GM21529 (cell line): Measurements from ENCODE around the gene XNDC1N.

Source experiments
- ATAC-seq: cut with Tn5 transposase; IDR thresholded peaks from one replicate; pipeline ENCODE4 v1.9.1; 2021; ENCODE audit not compliant: unreplicated experiment

The XNDC1N gene

GRCh38 chr11:71927820-71928736, at the start of gene XNDC1N:
TSS of gene XNDC1N (minus strand) at chr11:71928594. CDS start at chr11:71923353, 5,241 bp downstream.
- ATAC-seq, result peak; percentile 66

GRCh38 chr11:71977743-71978418, 49.5 kb upstream of the XNDC1N start:
- no peak for ATAC-seq

- ATAC-seq, result no peak
Observed at GRCh38 chr11:71977090-71977489, 48.7 kb upstream of the XNDC1N start.

GRCh38 chr11:71976551-71976950, 48.2 kb upstream of the XNDC1N start:
- ATAC-seq, result no peak

- ATAC-seq, result no peak
Observed at GRCh38 chr11:71971680-71972079, 43.3 kb upstream of the XNDC1N start.

GRCh38 chr11:71964641-71965040, 36.2 kb upstream of the XNDC1N start:
- no peak for ATAC-seq

GRCh38 chr11:71963468-71963867, 35.1 kb upstream of the XNDC1N start:
- no peak for ATAC-seq

GRCh38 chr11:71962428-71963038, 34.1 kb upstream of the XNDC1N start:
- peak; percentile 75 for ATAC-seq

GRCh38 chr11:71955898-71956456, 27.6 kb upstream of the XNDC1N start:
- ATAC-seq, result no peak

GRCh38 chr11:71951741-71952310, 23.4 kb upstream of the XNDC1N start:
- ATAC-seq, result no peak

GRCh38 chr11:71949034-71949433, 20.6 kb upstream of the XNDC1N start:
- no peak for ATAC-seq

- ATAC-seq, result no peak
Observed at GRCh38 chr11:71948314-71949027, 20.1 kb upstream of the XNDC1N start.

- ATAC-seq, result no peak
Observed at GRCh38 chr11:71947498-71947897, 19.1 kb upstream of the XNDC1N start.

- no peak for ATAC-seq
Observed at GRCh38 chr11:71946144-71946571, 17.8 kb upstream of the XNDC1N start.

GRCh38 chr11:71940561-71941219, 12.3 kb upstream of the XNDC1N start:
- no peak for ATAC-seq

GRCh38 chr11:71937826-71938225, 9.4 kb upstream of the XNDC1N start:
- no peak for ATAC-seq

- no peak for ATAC-seq
Observed at GRCh38 chr11:71936825-71937224, 8.4 kb upstream of the XNDC1N start.

GRCh38 chr11:71935338-71935925, 7.0 kb upstream of the XNDC1N start:
- no peak for ATAC-seq

- no peak for ATAC-seq
Observed at GRCh38 chr11:71934213-71934612, 5.8 kb upstream of the XNDC1N start.
